ENCODE results near the gene MSRB1. TPM values are rescaled to one million over a fixed set of nuclear protein-coding genes. Genes with fewer than 3 reads are reported as not detected.

MSRB1 gene
- total and polyA plus RNA-seq, 2 of the 8 experiments (the other 6 are each of a cell fraction or from before 2014, with no cell fraction given), result 28.2 to 51.4 TPM

GRCh38 chr16:1971796-1972489 is 28.9 kb upstream of the MSRB1 start, which contains the start of gene TBL3 (continued):
- peak; percentile 78; the same call in 1 of the 2 replicates for TF ChIP-seq GTF2F1 (IDR thresholded peaks at IDR 0.05; ENCODE audit: borderline replicate concordance, low read depth, low read length)

Data from H1 (cell line).